Stimulated activated CD4-positive, alpha-beta T cell treated with anti-CD3 and anti-CD28 coated beads, Interleukin-15, amount 100 ng/mL, for 1 hour (primary cell): ENCODE measurements around the gene TP63.

ENCODE experiments used
- DNase-seq, 2 donors: peaks; one replicate each; pipeline ENCODE4 v3.0.0-alpha.2; 2020; ENCODE audit warnings: low read depth in 1 of 2, low spot score in 1 of 2

The TP63 gene

GRCh38 chr3:189806171-189806951 lies 175.2 kb downstream of the TP63 start:
- no peak for DNase-seq

DNA sequence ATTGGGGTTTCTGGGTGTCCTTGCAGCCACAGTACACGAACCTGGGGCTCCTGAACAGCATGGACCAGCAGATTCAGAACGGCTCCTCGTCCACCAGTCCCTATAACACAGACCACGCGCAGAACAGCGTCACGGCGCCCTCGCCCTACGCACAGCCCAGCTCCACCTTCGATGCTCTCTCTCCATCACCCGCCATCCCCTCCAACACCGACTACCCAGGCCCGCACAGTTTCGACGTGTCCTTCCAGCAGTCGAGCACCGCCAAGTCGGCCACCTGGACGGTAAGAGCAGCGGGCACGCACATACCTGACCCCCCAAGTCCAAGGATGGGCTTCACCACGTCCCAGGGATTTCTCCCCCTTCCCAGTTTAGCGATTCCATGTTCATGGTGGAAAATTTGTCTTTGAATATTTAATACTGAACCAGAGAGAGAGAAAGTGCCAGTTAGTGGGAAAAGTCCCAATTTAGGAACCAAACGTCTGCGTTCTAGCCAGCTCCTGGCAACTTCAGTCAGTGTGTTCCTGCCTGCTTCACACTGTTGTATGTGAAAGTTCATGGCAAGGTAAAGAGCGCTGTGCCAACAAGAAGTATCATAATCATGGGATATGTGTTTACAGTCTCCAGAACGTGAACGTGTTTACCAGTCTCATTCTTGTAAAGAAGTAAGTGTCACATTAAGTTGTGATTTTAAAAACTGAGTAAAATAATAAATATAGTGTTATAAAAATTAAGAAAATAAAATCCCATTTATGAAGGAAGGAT lies 177.2 kb downstream of the TP63 start:
- no peak for DNase-seq

DNA sequence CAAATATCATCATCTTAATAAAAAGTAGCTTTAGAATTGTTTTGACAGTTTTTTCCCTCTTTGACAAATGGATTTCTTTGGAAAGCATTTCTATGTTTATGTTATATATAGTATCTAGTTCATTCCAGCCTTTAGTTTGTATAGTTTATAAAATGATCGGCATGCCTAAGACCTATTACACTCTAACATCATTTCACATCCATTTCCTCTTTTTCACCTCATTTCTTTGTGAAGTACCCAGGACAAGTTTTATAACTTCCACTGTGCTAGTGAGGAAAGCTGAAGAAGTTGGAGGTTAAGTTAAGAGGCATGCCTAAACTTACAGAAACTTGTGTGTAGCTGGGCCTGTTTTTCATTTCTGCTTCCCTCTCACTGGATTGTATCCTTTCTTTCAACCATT lies 178.4 kb downstream of the TP63 start:
- DNase-seq, result no peak

DNA sequence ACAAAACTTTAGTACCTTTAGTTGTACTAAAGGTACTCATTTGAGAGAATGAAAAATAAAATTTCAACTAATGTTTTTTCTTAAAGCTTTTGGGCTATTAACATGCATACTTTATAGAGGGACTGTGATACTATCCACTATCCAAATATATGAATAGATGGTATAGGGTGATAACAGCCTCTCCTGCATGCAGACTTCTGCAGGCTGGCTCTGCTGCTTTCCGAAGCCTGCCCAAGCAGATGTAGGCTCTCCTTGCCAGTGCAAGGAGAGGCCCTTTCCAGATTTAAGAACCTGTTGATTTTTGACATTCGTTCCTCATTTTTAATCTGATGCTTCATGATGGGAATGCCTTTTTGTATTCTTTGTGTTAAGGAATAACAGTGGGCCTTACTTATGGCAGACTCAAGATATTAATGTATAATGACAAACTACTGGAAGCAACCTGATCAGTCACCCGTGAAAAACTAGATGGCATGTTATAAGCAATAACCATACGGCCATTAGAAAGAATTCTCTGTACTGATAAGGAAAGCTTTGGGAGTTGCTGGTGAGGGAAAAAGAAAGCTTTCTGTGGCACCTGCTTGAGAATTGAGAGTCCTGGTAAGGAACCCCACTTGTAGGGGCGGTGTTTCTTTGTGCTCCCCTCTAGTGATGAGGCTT lies 181.7 kb downstream of the TP63 start:
- DNase-seq, result no peak

DNA sequence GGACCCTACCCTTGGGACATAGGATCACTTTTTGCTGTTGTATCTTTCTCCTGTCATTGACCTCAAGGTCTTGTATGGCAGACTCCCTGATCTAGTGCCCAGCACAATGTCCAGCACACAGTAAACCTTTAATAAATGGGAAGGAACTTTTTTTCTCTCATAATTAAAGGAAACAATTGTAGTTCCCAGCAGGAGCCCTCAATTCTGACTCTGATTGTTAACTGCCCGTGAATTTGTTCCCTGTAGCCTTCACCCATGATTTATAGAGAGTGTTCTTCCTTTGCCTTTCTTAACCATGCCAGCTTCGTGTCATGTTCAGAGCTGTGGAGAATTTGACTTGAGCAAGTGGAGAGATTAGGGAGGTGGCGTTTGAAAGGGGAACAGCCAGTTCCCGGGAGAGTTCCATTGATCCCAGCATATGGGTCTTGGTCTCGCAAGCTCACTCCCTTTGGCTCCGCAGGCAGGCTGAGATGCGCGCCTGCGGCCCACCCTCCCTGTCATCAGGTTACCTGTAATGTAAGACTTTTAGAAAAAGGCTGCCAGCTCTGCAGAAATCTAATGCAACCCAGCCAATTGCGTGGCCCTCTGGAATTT lies 182.6 kb downstream of the TP63 start:
- no peak for DNase-seq

GRCh38 chr3:189820365-189820720 lies 189.2 kb downstream of the TP63 start:
- DNase-seq, result no peak

DNA sequence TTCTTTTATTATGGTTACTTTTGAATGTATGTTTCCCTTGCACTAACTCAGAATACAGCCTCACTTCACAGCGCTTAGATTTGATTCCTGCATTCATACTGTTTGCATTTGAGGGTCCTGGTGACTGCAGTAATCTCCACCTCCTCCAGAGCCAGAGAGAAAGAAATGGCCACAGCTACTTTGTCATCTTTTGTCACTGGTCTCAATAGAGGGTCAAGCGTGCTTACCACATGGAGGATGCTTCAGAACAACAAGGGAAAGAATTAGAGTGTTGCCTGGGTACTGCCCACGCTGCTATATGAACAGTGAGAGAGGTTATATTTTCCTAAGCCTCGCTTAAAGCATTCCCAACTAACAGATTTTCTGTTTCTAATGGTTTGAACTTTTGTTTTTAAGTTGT lies 190.1 kb downstream of the TP63 start:
- DNase-seq, result no peak

- no peak for DNase-seq
These were observed 191.5 kb downstream of the TP63 start for GRCh38 chr3:189822726-189823125.

DNA sequence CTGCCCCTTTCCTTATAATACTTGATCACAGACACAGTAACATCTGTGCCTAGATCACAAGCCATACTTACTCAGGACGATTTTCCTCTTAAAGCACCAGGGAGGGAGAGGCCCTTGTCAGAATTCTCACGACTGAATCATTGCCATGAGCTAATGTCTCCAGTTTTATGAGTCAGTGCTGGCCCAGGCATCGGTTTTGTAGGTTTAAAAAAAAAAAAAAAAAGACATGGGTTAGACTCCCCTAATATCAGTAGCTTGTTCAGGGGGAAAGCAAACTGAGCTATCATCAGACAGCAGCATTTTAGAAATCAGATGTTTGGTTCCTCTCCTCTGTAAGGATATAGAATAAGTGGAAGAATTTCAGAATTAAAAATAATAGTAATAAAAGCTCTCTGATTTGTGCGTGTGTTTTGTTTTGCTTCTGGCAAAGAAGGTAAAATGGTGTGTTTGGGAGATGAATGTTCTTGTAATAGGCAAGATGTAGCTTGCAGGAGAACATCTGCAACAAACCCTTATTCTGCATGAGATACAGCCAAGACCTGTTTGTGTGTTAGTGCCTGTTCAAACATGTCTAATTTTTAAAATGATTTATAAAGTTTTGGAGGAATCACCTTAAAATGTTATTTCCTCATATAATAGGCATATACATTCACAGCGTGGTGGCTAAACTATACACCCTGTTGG lies 193.6 kb downstream of the TP63 start:
- DNase-seq, result no peak

- DNase-seq, result no peak
These were observed 195.4 kb downstream of the TP63 start for GRCh38 chr3:189826566-189826965.

- no peak for DNase-seq
These were observed 195.9 kb downstream of the TP63 start for GRCh38 chr3:189827108-189827507.

DNA sequence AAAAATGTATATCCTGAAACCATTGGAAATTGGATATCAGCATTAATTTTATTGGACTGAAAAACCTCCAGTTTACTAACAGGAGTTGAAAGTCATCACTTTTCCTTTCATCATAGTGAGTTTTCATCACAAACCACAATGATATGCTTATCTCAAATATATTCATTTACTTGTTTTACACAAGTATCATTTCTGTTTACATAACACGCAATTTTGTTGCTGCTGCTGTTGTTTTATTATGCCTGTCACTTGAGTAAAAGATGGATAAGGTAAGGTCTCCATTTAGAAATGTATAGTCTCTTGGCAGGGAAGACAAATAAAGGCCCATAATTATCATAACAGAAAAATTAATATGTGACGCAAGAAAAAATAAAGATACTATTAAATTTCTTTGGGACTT lies 199.2 kb downstream of the TP63 start:
- no peak for DNase-seq

DNA sequence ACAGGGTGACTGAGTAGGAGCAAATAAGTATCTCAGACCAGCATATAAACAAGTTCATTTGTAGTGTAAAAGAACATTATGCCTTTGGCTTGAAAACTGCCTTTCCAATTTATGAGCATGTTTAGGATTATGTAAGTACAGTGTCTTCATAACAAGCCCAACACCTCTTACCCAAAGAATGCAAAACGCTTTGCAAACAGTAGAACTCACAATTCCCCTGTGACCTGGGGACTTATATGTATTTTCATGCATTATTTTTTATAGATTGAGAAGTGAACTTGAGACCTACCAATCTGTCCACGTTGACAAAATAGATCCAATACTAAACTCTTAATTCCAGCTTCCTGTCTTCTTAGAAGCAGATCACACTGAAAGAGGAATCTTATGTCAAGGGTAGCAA lies 202.1 kb downstream of the TP63 start:
- DNase-seq, result no peak

DNA sequence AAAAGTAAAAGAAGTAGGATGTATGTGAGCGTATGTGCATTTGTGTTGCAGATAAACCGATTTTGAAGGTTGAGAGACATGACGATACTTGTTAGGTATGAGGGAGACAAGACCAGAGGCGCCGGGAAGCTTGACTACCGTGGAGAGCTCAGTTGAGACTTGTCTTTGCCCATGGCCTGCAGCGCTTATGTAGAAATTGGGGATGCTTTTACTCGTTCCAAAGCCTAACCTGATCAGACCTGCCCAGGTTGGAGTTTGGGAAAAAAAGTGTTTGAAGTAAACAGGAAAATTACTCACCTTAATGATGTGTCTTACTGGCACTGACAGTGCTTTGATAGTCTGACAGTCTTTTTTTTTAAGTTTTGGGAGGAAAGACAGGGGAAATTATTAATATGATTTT lies 202.8 kb downstream of the TP63 start:
- DNase-seq, result no peak

DNA sequence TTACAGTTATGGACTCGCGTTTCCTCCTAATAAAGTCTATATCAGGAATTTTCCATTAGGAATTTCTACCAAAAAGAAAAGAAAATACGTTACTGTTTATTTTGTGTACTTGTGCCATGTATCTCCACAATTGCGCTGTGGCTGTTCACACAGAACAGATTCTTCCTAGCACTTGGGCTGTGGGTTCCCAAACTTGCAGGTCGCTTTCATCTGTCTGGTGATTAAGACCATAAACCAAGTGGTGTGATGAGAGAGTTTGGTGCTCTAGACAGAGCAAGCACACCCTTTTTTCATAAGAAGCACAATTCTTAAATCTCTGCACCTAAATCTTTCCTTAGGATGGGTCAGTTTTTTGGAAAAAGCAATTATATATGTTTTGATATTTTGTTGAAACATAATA lies 203.3 kb downstream of the TP63 start:
- no peak for DNase-seq

DNA sequence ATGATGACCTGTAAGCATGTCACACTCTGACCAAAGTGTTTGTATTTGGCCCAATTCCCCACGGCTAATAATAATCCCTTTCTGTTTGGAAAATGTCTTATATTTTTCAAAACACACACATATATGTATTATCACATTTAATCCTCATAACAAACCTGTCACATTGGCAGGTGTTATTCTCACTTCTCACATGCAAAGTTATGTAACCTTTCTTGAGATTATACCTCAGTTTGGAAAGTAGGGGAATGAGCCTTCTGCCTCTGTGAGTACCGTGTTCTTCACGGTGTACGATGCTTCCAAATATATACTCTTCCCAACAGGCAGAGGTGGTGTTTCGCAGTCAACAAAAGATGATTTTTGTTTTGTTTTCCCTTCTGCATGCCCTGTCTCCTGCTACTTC lies 205.6 kb downstream of the TP63 start:
- no peak for DNase-seq

DNA sequence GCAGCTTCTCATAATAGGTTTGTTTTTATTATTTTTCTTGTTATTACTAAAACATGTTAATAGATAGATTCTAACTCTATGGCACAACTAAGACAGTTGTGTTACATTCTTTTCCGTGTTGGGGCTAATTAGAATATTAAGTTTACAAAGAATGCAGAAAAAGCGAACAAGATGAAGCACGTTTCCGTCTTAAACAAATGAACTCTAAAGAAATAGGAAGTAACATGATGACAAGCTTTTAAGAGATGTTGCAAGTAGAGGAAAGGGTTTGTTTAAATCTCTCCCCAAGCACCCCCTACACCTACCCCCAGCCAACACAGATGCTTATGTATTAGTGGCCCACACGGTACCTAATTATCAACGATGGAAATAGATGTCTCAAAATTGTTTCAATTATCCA lies 207.1 kb downstream of the TP63 start:
- no peak for DNase-seq

GRCh38 chr3:189839576-189839975 lies 208.4 kb downstream of the TP63 start:
- DNase-seq, result no peak

- DNase-seq, result no peak
These were observed 210.4 kb downstream of the TP63 start for GRCh38 chr3:189841473-189842205.
